ENCODE measurements around the gene NR5A1.

Gene NR5A1

DNA sequence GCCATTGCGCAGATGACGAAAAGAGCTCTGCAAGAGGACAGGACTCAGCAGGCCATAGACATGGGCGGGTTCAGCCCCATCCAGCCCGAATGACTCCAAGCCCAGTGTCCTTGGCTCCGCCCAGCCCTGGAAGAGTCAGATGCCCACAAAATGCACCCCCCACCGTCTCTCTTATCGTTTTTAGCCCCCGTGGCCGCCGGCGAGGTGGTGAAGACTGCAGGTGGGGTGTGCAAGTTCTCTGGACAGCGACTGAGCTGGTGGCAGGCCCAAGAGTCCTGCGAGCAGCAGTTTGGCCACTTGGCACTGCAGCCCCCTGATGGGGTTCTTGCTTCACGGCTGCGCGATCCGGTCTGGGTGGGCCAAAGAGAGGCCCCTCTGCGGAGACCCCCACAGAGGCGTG is 54.9 kb downstream of the NR5A1 start:
- no peaks in the 10 kb centered on the region for H3K36me3 ChIP-seq (replicated peaks; ENCODE audit: insufficient read depth, low read length)

GRCh38 chr9:124450931-124451661 is 56.1 kb downstream of the NR5A1 start:
- H3K79me2 ChIP-seq (ENCODE audit: low read length) = no peaks in the 10 kb centered on the region

More for the DNA sequence above, 54.9 kb downstream of the NR5A1 start:
- Histone ChIP-seq H3K27ac (ENCODE audit: low read length) (no peak overlapping the region), H3F3A (ENCODE audit: insufficient read depth, low read length) (no peaks in the 10 kb centered on the region), H3K9me2 (replicated peaks; ENCODE audit: insufficient read depth, low read length) (no peaks in the 10 kb centered on the region), H3K4me1 (ENCODE audit: low read length) (no peaks in the 10 kb centered on the region), H3K9me3 (replicated peaks; ENCODE audit: insufficient read depth, low read length) (no peaks in the 10 kb centered on the region), H2AFZ (ENCODE audit: low read length) (no peak overlapping the region), H3K27me3 (replicated peaks; ENCODE audit: insufficient read depth, low read length) (peaks cover 21% of the 10 kb centered on the region), H3K4me3 (ENCODE audit: low read length) (no peak overlapping the region), H3K4me2 (ENCODE audit: low read depth, low read length) (no peak overlapping the region), H3K9ac (ENCODE audit: low read length) (no peak overlapping the region), H3K79me2 (ENCODE audit: low read length) (no peaks in the 10 kb centered on the region), H4K20me1 (ENCODE audit: insufficient read depth, low read length) (no peaks in the 10 kb centered on the region)
- no peak for DNase-seq
- no peak for TF ChIP-seq CTCF (IDR thresholded peaks at IDR 0.05; ENCODE audit: low read length)
- TF ChIP-seq EZH2 (optimal IDR thresholded peaks at IDR 0.05; ENCODE audit: low read depth, low read length) = no peak
- TF ChIP-seq EZH2phosphoT487 (IDR thresholded peaks at IDR 0.05; ENCODE audit: low read length) = no peak

GRCh38 chr9:124450241-124450924 is 56.8 kb downstream of the NR5A1 start, which contains the start of gene ADGRD2:
Gene ADGRD2, plus strand, starts transcription at chr9:124450451. Its CDS starts 1,216 bp downstream, at chr9:124451667.
- no peaks in the 10 kb centered on the region for H3K36me3 ChIP-seq (replicated peaks; ENCODE audit: insufficient read depth, low read length)
- H3K27me3 ChIP-seq (replicated peaks; ENCODE audit: insufficient read depth, low read length) = peaks cover 21% of the 10 kb centered on the region
- no peak for DNase-seq
- no peaks in the 10 kb centered on the region for H3K79me2 ChIP-seq (ENCODE audit: low read length)
- H3K27ac ChIP-seq (ENCODE audit: low read length) = no peak within 1 kb of the TSS
- H3K4me3 ChIP-seq (ENCODE audit: low read length) = no peak within 1 kb of the TSS
- TF ChIP-seq CTCF (IDR thresholded peaks at IDR 0.05; ENCODE audit: low read length) (no peak), EZH2phosphoT487 (IDR thresholded peaks at IDR 0.05; ENCODE audit: low read length) (no peak), EZH2 (optimal IDR thresholded peaks at IDR 0.05; ENCODE audit: low read depth, low read length) (no peak)
- H3K9me3 ChIP-seq (replicated peaks; ENCODE audit: insufficient read depth, low read length) = no peaks in the 10 kb centered on the region
- H3K4me1 ChIP-seq (ENCODE audit: low read length) = no peaks in the 10 kb centered on the region
- no peak within 1 kb of the TSS for H2AFZ ChIP-seq (ENCODE audit: low read length)
- H3F3A ChIP-seq (ENCODE audit: insufficient read depth, low read length) = no peaks in the 10 kb centered on the region
- H3K9ac ChIP-seq (ENCODE audit: low read length) = no peak within 1 kb of the TSS
- no peaks in the 10 kb centered on the region for H4K20me1 ChIP-seq (ENCODE audit: insufficient read depth, low read length)
- H3K4me2 ChIP-seq (ENCODE audit: low read depth, low read length) = no peak within 1 kb of the TSS
- no peaks in the 10 kb centered on the region for H3K9me2 ChIP-seq (replicated peaks; ENCODE audit: insufficient read depth, low read length)

More at GRCh38 chr9:124450931-124451661, 56.1 kb downstream of the NR5A1 start:
- H3K4me2 ChIP-seq (ENCODE audit: low read depth, low read length) = no peak overlapping the region
- H3K4me3 ChIP-seq (ENCODE audit: low read length) = no peak overlapping the region
- no peaks in the 10 kb centered on the region for H4K20me1 ChIP-seq (ENCODE audit: insufficient read depth, low read length)
- no peaks in the 10 kb centered on the region for H3K9me3 ChIP-seq (replicated peaks; ENCODE audit: insufficient read depth, low read length)
- H3K9ac ChIP-seq (ENCODE audit: low read length) = no peak overlapping the region
- no peaks in the 10 kb centered on the region for H3K9me2 ChIP-seq (replicated peaks; ENCODE audit: insufficient read depth, low read length)
- H3K27ac ChIP-seq (ENCODE audit: low read length) = no peak overlapping the region
- no peaks in the 10 kb centered on the region for H3K4me1 ChIP-seq (ENCODE audit: low read length)
- no peak for DNase-seq
- peaks cover 21% of the 10 kb centered on the region for H3K27me3 ChIP-seq (replicated peaks; ENCODE audit: insufficient read depth, low read length)
- H3K36me3 ChIP-seq (replicated peaks; ENCODE audit: insufficient read depth, low read length) = no peaks in the 10 kb centered on the region
- no peaks in the 10 kb centered on the region for H3F3A ChIP-seq (ENCODE audit: insufficient read depth, low read length)
- no peak overlapping the region for H2AFZ ChIP-seq (ENCODE audit: low read length)
- TF ChIP-seq EZH2 (optimal IDR thresholded peaks at IDR 0.05; ENCODE audit: low read depth, low read length) (no peak), EZH2phosphoT487 (IDR thresholded peaks at IDR 0.05; ENCODE audit: low read length) (no peak), CTCF (IDR thresholded peaks at IDR 0.05; ENCODE audit: low read length) (no peak)
